NB4 (cell line): Measurements from ENCODE around the gene COL2A1.
A peak's percentile ranks its signal among the peaks of the same experiment; 100 is the strongest.

Source experiments
- DNase-seq: peaks from one replicate; pipeline ENCODE4 v3.0.0; 2010; ENCODE audit warnings: low read depth
- H3K4me3 ChIP-seq: one replicate; pipeline ENCODE4 v1.5.1; 2011; ENCODE audit warnings: mild to moderate bottlenecking, low read depth, low read length, moderate library complexity
- MYC ChIP-seq: IDR thresholded peaks from 2 replicates; pipeline ENCODE4 v1.6.1; 2011; ENCODE audit warnings: low read depth, low read length
- POLR2A ChIP-seq: IDR thresholded peaks from 2 replicates; pipeline ENCODE4 v1.6.1; 2011; ENCODE audit warnings: mild to moderate bottlenecking; ENCODE audit not compliant: insufficient read length; ENCODE audit errors: extremely low read depth
- TF ChIP-seq, protein P1 (sequence below): IDR thresholded peaks from one replicate; pipeline ENCODE4 v1.5.1; 2012; ENCODE audit warnings: low read depth, low read length
- TF ChIP-seq, protein P2 (sequence below): IDR thresholded peaks from 2 replicates; pipeline ENCODE4 v1.6.1; 2011; ENCODE audit warnings: low read depth, low read length

COL2A1 gene

DNA sequence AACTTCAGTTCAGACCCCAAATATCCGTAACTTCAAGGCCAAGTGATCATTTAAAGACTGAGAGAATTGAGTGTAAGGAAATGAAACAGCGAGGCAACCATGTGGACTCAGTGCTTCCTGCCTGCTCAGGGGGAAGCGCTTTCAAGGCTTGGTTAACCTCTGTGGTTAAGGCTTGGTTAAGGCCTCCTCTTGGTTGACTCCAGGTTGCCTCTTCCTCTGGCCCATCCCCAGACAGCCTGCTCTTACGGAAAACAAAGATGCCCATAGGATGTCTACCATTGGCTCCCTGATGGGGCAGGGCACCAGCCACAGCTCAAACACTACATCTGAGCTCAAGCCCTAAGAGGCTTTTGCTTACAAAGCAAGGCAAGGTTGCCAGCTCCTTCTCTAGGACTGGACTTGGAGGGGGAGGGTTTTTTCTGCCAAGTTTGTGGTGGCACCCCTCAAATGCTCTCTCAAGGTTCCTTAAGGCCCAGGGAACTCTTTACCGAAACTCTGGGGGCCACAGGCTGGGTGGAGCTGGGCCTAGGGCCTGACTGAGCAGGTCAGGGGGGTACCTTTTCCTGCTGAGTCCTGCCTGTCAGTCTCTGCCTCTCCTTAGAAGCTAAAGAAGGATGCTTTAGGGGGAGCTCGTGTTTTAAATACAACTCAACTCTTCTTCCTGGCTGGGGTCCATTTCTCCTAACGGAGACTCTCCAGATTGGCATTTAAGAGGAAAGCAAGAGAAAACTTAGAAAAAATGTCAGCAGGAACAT is 13.7 kb downstream of the COL2A1 start:
- peak; percentile 67 for DNase-seq
- TF ChIP-seq, protein P1, sequence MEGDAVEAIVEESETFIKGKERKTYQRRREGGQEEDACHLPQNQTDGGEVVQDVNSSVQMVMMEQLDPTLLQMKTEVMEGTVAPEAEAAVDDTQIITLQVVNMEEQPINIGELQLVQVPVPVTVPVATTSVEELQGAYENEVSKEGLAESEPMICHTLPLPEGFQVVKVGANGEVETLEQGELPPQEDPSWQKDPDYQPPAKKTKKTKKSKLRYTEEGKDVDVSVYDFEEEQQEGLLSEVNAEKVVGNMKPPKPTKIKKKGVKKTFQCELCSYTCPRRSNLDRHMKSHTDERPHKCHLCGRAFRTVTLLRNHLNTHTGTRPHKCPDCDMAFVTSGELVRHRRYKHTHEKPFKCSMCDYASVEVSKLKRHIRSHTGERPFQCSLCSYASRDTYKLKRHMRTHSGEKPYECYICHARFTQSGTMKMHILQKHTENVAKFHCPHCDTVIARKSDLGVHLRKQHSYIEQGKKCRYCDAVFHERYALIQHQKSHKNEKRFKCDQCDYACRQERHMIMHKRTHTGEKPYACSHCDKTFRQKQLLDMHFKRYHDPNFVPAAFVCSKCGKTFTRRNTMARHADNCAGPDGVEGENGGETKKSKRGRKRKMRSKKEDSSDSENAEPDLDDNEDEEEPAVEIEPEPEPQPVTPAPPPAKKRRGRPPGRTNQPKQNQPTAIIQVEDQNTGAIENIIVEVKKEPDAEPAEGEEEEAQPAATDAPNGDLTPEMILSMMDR, result no peak
- no peak for TF ChIP-seq MYC
- TF ChIP-seq, protein P2, sequence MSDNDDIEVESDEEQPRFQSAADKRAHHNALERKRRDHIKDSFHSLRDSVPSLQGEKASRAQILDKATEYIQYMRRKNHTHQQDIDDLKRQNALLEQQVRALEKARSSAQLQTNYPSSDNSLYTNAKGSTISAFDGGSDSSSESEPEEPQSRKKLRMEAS, result peak; percentile 80
- H3K4me3 ChIP-seq, result no peak overlapping the region

DNA sequence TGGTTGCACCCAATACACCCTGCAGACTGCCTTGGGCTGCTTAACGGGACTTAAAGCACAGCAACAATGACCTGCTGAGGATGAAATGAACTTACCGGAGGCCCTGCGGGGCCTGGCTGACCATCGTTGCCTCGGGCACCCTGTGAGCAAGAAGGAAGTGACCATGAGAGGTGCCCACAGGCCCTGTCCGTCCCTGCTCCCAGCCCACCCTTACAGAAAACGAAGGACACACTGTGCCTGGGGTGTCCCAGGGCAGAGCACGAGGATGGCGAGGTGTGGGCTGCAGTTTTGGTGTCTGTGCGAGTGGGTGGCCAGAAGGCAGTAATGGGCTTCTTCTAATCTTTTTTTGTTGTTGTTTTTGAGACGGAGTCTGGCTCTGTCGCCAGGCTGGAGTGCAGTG is 14.6 kb downstream of the COL2A1 start:
- DNase-seq, result no peak
- H3K4me3 ChIP-seq, result no peak overlapping the region
- TF ChIP-seq, protein P1, result no peak
- no peak for TF ChIP-seq POLR2A
- TF ChIP-seq, protein P2, result no peak
- TF ChIP-seq MYC, result no peak

- H3K4me3 ChIP-seq, result no peak overlapping the region
- no peak for DNase-seq
- TF ChIP-seq POLR2A (no peak), MYC (no peak)
- TF ChIP-seq, protein P2, result no peak
- TF ChIP-seq, protein P1, result no peak
Measured at GRCh38 chr12:47989023-47989417, 15.3 kb downstream of the COL2A1 start.

GRCh38 chr12:47988073-47989022 is 15.9 kb downstream of the COL2A1 start:
- TF ChIP-seq, protein P1, result no peak
- TF ChIP-seq, protein P2, result no peak
- TF ChIP-seq POLR2A (no peak), MYC (no peak)
- no peak for DNase-seq
- no peak overlapping the region for H3K4me3 ChIP-seq

DNA sequence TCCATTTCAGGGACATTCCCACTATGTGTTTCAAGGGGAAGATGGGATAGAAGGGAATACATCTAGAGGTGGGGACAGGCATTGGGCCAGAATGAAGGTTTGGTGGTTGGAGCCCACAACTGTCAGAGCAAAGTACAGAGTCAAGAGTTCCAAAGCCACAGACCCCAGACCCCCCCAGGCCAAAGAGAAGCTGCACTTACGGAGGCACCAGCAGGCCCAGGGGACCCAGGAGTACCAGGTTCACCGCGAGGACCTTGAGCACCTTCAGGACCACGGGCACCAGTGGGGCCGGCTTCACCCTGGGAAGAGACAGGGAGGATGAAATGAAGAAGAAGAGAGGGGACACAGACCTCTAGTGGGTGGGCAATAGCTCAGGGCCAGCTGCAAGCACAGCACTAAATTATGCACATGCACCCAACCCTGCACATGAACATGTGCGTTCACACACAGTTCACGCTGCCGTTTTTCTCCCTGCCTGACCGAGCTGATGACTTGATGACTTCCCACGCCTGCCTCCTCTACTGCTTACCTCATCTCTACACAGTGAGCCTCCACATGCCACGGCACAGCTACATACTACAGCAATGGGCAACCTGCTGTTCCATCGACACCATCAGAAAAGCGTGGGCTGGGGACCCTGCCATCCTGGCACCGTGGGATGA is 16.7 kb downstream of the COL2A1 start:
- TF ChIP-seq, protein P2, result no peak
- TF ChIP-seq POLR2A (no peak), MYC (no peak)
- TF ChIP-seq, protein P1, result no peak
- no peak overlapping the region for H3K4me3 ChIP-seq
- no peak for DNase-seq
